Fibroblast of skin of right biceps (primary cell): ENCODE data around the gene UCHL5.

ENCODE experiments used
- DNase-seq: peaks from one replicate; pipeline ENCODE4 v3.0.0-alpha.2; 2013

UCHL5 gene

GRCh38 chr1:192962901-192963300 lies 96.3 kb downstream of the UCHL5 start:
- no peak for DNase-seq
